Calu3 (cell line): ENCODE results near the gene NOP14. TPM values are rescaled to one million over a fixed set of nuclear protein-coding genes. Genes with fewer than 3 reads are reported as not detected.

ENCODE experiments used
- BruUV-seq: library from RNA; stranded (reverse); fragments of 400-500 nt; replicated peaks from 2 replicates; lab custom pipeline; 2021; lab: Mats Ljungman, UMichigan
- CTCF ChIA-PET: fragments of 300-600 bp; sonication (Branson Sonifier 250); formaldehyde crosslinking; loops from one replicate; lab custom pipeline; 2022; ENCODE audit warnings: antibody characterized with exemption; lab: Charles Lee
- DNase-seq: peaks from one replicate; pipeline ENCODE4 v3.0.0; 2022
- H3K27ac Mint-ChIP-seq: one replicate; pipeline ENCODE4 v1.8.0; 2022; ENCODE audit warnings: mixed read lengths; ENCODE audit not compliant: unreplicated experiment
- H3K27me3 Mint-ChIP-seq: one replicate; pipeline ENCODE4 v1.8.0; 2022; ENCODE audit warnings: mixed read lengths; ENCODE audit not compliant: unreplicated experiment
- H3K36me3 Mint-ChIP-seq: one replicate; pipeline ENCODE4 v1.8.0; 2022; ENCODE audit warnings: mild to moderate bottlenecking, moderate library complexity, mixed read lengths; ENCODE audit not compliant: insufficient read depth, unreplicated experiment
- H3K4me1 Mint-ChIP-seq: one replicate; pipeline ENCODE4 v1.8.0; 2022; ENCODE audit warnings: mild to moderate bottlenecking, low read depth, mixed read lengths; ENCODE audit not compliant: unreplicated experiment
- H3K4me3 Mint-ChIP-seq: one replicate; pipeline ENCODE4 v1.8.0; 2022; ENCODE audit warnings: mild to moderate bottlenecking, low read depth, moderate library complexity, mixed read lengths; ENCODE audit not compliant: unreplicated experiment
- H3K9me3 Mint-ChIP-seq: one replicate; pipeline ENCODE4 v1.8.0; 2022; ENCODE audit warnings: low read depth, mixed read lengths; ENCODE audit not compliant: unreplicated experiment
- CTCF ChIP-seq: fragments of 200-600 bp; IDR thresholded peaks from one replicate; pipeline ENCODE4 v1.8.0; 2022; ENCODE audit warnings: antibody characterized with exemption; ENCODE audit not compliant: unreplicated experiment
- intact Hi-C: fragments of 100-400 bp; cut with micrococcal nuclease; formaldehyde crosslinking; loops from one replicate; pipeline ENCODE4 v1.10.0; 2022; ENCODE audit not compliant: unreplicated experiment
- total RNA-seq: library from RNA; stranded (reverse); gene quantifications from 2 replicates; pipeline ENCODE4 v1.2.3, GENCODE V29; 2022

Gene NOP14
- total RNA-seq, 1 experiment from 2014 or later: 29.4 TPM

- Mint-ChIP-seq H3K4me3 (peak overlapping the region; percentile 79), H3K9me3 (no peaks in the 10 kb centered on the region), H3K36me3 (peaks cover 32% of the 10 kb centered on the region), H3K4me1 (no peaks in the 10 kb centered on the region), H3K27me3 (peaks cover 9% of the 10 kb centered on the region), H3K27ac (no peak overlapping the region)
- TF ChIP-seq CTCF: no peak
- intact Hi-C loops: no loop called here
- no peak for DNase-seq
- no TSS peak for BruUV-seq
- CTCF ChIA-PET: interaction anchor here (0.6 kb wide), 1 partner anchor 120 kb away, joined by 3 read pairs; no protein-coding TSS in a partner anchor
Observed at GRCh38 chr4:2964706-2965258, 1.6 kb upstream of the NOP14 start.

DNA sequence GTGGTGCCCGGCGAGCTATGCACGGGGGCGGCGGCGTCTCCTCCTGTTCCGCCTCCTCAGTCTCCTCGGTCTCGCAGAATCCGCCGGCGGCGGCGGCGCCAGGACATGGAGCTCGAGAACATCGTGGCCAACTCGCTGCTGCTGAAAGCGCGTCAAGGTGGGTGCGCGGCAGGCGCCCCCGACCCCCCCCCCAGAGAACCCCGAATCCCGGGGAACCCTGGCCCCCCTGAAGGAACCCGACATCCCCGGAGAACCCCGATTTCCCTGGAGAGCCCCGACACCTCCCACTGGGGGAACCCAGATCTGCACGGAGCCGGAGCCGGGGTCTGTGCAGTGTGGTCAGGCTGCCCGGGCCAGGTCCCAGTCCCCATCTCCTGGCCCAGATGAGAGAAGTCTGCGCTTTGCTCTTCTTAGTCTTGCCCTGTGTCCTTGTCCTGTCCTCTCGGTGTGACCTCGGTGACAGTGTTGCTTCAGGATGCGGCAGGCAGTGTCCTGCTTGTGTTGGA lies 813 bp upstream of the NOP14 start:
- CTCF ChIA-PET: interaction anchor here (0.7 to 1.1 kb wide), 3 partner anchors 45 to 823 kb away, joined by 3 to 5 read pairs (median 3); partner anchors contain the start of gene TNIP2
- Mint-ChIP-seq H3K36me3 (peaks cover 32% of the 10 kb centered on the region), H3K4me1 (no peaks in the 10 kb centered on the region), H3K27me3 (peaks cover 9% of the 10 kb centered on the region), H3K27ac (no peak overlapping the region), H3K4me3 (peak overlapping the region; percentile 79), H3K9me3 (no peaks in the 10 kb centered on the region)
- DNase-seq: no peak
- no TSS peak for BruUV-seq
- TF ChIP-seq CTCF: no peak
- intact Hi-C loops: no loop called here

- no TSS peak for BruUV-seq
- H3K4me1 Mint-ChIP-seq: no peaks in the 10 kb centered on the region
- peak overlapping the region; percentile 79 for H3K4me3 Mint-ChIP-seq
- CTCF ChIA-PET: no interaction called here
- H3K27me3 Mint-ChIP-seq: peaks cover 9% of the 10 kb centered on the region
- peak; percentile 32 for DNase-seq
- TF ChIP-seq CTCF: no peak
- intact Hi-C loops: no loop called here
- H3K36me3 Mint-ChIP-seq: peaks cover 32% of the 10 kb centered on the region
- no peaks in the 10 kb centered on the region for H3K9me3 Mint-ChIP-seq
- H3K27ac Mint-ChIP-seq: peak overlapping the region; percentile 23
Observed at GRCh38 chr4:2962614-2963174, 512 bp downstream of the NOP14 start.

DNA sequence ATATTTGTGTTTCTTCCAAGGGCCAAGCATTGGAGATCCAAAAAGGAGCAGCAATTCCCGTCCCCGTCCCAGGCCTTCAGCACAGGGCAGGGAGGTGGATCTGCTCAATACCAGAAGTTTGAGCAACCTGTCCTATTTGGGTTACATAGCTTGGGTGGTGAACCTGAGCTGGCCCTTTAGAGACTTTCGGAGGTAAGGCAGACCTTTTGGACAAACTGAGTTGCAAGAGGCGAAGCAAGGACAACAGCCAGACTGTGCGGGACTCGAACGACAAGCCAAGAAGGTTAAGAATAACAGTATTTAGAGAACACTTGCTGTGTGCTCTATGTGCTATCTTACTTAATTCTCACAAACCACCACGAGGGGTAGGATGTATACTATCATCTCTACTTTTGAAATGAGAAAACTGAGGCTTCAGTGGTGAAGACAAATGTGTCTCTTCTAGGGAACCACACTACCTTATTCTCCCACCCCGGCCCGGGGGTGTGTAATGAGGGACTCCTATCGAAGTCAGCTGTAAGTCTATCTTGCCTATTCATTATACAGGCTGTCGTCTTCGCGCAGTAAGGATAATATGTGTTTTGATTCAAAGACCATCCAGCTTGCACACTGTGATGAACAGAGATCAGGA lies 1.3 kb downstream of the NOP14 start:
- BruUV-seq: TSS peak; percentile 75
- Mint-ChIP-seq H3K9me3 (no peaks in the 10 kb centered on the region), H3K27me3 (peaks cover 9% of the 10 kb centered on the region), H3K4me1 (no peaks in the 10 kb centered on the region), H3K4me3 (peak overlapping the region; percentile 79), H3K27ac (no peak overlapping the region), H3K36me3 (peaks cover 32% of the 10 kb centered on the region)
- intact Hi-C loops: no loop called here
- TF ChIP-seq CTCF: no peak
- DNase-seq: no peak
- CTCF ChIA-PET: interaction anchor here (0.6 kb wide), 1 partner anchor 335 kb away, joined by 3 read pairs; no protein-coding TSS in a partner anchor
